T-helper 2 cell treated with Interferon-gamma antibody and Interleukin-4, amounts not matched to agents 100 ng/mL and 5 ng/mL, for 36 hours (primary cell): Measurements from ENCODE around the gene FIG4. TPM values are rescaled to one million over a fixed set of nuclear protein-coding genes. Genes with fewer than 3 reads are reported as not detected.
"Not testable (repeated sequence)": the region's sequence is repeated elsewhere in the genome, so short reads cannot be mapped to it uniquely, and the experiment has no call there.

Experiments
- intact Hi-C: fragments of 100-400 bp; cut with micrococcal nuclease; formaldehyde crosslinking; loops from one replicate; pipeline ENCODE4 v1.15.1; 2023
- total RNA-seq: library from RNA; stranded (reverse); gene quantifications from 2 replicates; pipeline ENCODE4 v1.2.3, GENCODE V29; 2022

The FIG4 gene
- total RNA-seq, 1 donor from 2014 or later = 9.1 TPM

GRCh38 chr6:109794201-109794923, 103.3 kb downstream of the FIG4 start:
- intact Hi-C loops = no loop called here

- intact Hi-C loops = no loop called here
Measured at GRCh38 chr6:109795994-109796555, 105.0 kb downstream of the FIG4 start.

- intact Hi-C loops = no loop called here
Measured at GRCh38 chr6:109799129-109799528, 108.0 kb downstream of the FIG4 start.

- intact Hi-C loops = no loop called here
Measured at GRCh38 chr6:109799664-109800063, 108.6 kb downstream of the FIG4 start.

GRCh38 chr6:109800771-109801170, 109.7 kb downstream of the FIG4 start:
- intact Hi-C loops = no loop called here

- intact Hi-C loops = no loop called here
Measured at GRCh38 chr6:109801794-109802193, 110.7 kb downstream of the FIG4 start.

GRCh38 chr6:109804020-109804419, 112.9 kb downstream of the FIG4 start:
- intact Hi-C loops = no loop called here

GRCh38 chr6:109807881-109808280, 116.8 kb downstream of the FIG4 start:
- intact Hi-C loops = no loop called here

- intact Hi-C loops = no loop called here
Measured at GRCh38 chr6:109808837-109809236, 117.7 kb downstream of the FIG4 start.

- intact Hi-C loops = no loop called here
Measured at GRCh38 chr6:109815054-109815453, 124.0 kb downstream of the FIG4 start.

- intact Hi-C loops = no loop called here
Measured at GRCh38 chr6:109816452-109817374, 125.6 kb downstream of the FIG4 start.

- intact Hi-C loops = no loop called here
Measured at GRCh38 chr6:109820706-109821350, 129.7 kb downstream of the FIG4 start.

- intact Hi-C loops = no loop called here
Measured at GRCh38 chr6:109821428-109821827, 130.3 kb downstream of the FIG4 start.

GRCh38 chr6:109824105-109824504, 133.0 kb downstream of the FIG4 start:
- intact Hi-C loops = no loop called here

- intact Hi-C loops = no loop called here
Measured at GRCh38 chr6:109826551-109826950, 135.5 kb downstream of the FIG4 start.

- intact Hi-C loops = not testable (repeated sequence)
Measured at GRCh38 chr6:109831352-109831751, 140.3 kb downstream of the FIG4 start.

- intact Hi-C loops = no loop called here
Measured at GRCh38 chr6:109834131-109834530, 143.0 kb downstream of the FIG4 start.

- intact Hi-C loops = no loop called here
Measured at GRCh38 chr6:109834595-109835437, 143.7 kb downstream of the FIG4 start.

GRCh38 chr6:109840034-109840433, 148.9 kb downstream of the FIG4 start:
- intact Hi-C loops = no loop called here

GRCh38 chr6:109840796-109841195, 149.7 kb downstream of the FIG4 start:
- intact Hi-C loops = no loop called here

GRCh38 chr6:109841869-109842268, 150.8 kb downstream of the FIG4 start:
- intact Hi-C loops = no loop called here
